NCI-H2196 (cell line): Measurements from ENCODE around the gene NSD2.

Experiments
- DNase-seq: peaks from one replicate; lab custom pipeline; 2025; ENCODE audit not compliant: unreplicated experiment; lab: John Stamatoyannopoulos, UW

Gene NSD2

GRCh38 chr4:1863297-1864033 is 7.7 kb upstream of the NSD2 start:
- no peak for DNase-seq

GRCh38 chr4:1864076-1865008 is 6.9 kb upstream of the NSD2 start:
- DNase-seq, result no peak

DNA sequence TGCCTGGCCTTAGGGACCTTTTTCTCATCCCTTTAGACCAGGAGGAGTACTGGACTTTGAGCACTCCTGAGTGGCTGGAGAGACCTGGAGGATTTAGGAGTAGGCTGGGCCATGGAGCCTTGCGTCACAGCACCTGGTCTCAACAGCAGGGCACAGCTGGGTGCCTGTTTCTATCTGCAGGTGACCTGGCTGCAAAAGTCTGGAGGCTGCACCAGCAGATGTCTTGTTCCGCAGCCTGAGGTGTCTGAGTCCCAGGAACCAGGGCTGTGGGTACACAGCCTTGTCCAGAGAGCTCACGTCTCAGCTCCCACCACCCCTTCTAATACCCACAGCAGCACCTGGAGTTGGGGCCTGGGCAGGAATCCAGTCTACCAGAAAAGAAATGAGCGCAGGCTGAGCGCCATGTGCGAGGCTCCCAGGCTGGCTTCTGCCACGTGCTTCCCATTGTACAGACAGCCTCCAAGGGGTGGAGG is 5.0 kb upstream of the NSD2 start:
- DNase-seq, result peak; percentile 65

GRCh38 chr4:1868293-1868692 is 2.9 kb upstream of the NSD2 start:
- no peak for DNase-seq

DNA sequence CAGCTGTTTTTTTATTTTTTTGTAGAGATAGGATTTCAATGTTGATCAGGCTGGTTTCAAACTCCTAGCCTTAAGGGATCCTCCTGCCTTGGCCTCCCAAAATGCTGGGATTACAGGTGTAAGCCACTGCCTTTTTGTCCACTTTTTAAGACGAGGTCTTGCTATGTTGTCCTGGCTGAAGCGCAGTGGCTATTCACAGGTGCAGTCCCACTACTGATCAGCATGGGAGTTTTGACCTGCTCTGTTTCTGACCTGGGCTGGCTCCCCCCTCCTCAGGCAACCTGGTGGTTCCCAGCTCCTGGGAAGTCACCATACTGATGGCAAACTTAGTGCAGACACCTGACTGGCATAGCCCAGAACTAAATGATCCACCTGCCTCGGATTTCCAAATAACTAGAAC is 2.3 kb upstream of the NSD2 start:
- no peak for DNase-seq

DNA sequence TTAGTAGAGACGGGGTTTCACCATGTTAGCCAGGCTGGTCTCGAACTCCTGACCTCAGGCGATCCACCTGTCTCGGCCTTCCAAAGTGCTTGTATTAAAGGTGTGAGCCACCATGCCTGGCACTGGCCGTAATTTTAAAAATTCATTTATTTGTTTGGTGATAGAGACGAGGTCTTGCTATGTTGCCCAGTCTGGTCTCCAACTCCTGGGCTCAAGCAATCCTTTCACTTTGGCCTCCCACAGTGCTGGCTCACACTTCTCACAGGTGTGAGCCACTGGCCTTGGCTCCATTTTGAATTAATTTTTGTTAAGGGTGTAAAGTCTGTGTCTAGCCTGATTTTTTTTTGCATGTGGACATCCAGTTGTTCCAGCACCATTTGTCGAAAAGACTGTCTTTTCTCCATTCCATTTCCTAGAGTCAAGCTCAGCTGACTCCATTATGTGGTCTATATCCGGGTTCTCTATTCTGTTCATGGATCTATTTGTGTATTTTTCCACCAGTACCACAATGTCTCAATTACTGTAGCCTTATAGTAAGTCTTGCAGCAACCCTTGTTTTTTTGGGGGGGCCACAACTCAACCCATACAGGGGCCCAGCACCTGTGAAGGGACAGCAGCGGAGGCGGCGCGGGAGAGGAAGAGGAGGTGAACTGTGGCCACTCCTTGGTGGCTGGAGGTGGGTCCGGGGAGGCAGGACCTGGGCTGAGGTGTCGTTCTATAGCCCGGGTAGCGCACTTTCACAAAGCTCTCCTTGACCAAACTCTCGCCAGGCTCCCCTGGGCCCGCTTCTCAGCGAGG is 1.5 kb upstream of the NSD2 start:
- peak; percentile 48 for DNase-seq

- DNase-seq, result peak; percentile 82
These were observed 940 bp upstream of the NSD2 start for GRCh38 chr4:1870328-1870577.

DNA sequence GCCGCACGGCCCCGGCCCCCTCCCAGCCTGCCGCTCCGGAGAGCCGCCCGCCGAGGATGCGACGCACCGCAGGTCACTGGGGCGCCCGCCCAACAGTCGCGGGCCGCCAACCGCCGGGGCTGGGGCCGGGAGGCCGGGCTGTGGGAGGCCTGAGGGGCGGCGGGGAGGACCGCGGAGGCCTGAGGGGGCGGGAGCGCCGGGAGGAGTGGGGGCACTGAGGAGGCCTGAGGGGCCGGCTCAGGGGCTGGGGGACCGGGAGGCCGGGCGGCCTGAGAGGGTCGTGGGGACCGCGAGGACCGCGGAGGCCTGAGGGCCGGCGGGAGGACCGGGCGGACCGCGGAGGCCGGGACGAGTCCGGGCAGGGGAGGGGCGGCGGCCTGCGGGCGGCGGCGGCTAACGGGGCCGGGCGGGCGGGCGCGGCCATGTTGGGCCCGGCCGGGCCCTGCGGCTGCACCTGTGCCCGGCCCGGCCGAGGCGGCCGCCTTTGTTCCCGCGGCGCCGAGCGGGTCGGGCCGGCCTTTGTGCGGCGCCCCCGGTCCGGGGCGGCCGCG is 353 bp downstream of the NSD2 start:
- no peak for DNase-seq

- DNase-seq, result no peak
These were observed 1.7 kb downstream of the NSD2 start for GRCh38 chr4:1872870-1873269.

DNA sequence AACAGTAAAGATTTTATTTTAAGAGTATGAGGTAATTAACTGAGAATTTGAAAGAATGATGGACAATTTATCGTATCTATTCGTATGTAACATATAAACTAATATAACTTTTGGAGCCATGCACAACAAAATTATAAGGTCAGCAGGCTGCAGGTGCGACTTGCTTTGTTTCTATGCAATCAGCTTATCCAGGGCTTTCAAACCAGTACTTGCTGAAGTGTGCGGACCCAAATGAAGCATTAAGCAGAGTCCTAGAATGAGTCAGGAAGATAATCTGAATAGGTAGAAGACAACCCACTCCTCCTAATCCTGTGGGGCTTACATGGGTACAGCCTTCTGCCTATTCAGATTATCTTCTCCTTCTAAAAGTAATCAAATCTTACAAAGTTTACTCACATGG is 2.1 kb downstream of the NSD2 start:
- DNase-seq, result no peak

DNA sequence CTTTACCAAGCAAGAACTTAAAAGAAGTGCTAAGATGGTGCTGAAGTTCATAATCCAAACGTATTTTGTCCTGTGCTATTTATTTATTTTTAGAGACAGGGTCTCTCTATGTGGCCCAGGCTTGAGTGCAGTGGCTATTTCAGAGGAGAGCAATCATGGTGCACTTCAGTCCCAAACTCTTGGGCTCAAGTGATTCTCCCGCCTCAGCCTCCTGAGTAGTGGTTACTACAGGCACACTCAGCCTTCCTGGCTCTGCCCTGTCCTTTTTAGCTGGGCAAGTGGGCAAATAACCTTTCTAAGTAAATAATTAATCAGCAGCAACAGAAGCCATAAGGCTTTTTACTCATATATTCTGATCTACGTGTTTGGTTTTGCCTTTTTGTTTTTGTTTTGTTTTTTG is 2.6 kb downstream of the NSD2 start:
- no peak for DNase-seq

DNA sequence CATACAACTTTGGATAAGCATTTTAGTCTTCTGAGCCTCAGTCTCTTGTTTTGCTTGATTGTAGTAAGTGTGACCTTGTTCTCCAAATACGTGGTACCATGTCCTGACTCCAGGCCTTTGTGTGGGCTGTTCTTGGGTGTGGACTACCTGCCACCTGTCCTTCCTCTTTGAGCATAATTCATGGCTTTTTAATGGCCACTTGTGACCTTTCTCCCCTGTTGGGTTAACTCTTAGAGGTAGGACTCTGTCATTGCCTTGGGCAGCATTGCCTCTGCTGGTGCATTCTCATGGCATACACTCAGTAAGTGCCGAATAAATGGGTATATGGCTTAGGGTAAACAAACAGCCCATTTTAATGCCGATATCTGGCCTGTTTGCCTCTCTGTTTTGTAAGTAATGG is 3.0 kb downstream of the NSD2 start:
- DNase-seq, result no peak

GRCh38 chr4:1879485-1879884 is 8.3 kb downstream of the NSD2 start:
- DNase-seq, result no peak

DNA sequence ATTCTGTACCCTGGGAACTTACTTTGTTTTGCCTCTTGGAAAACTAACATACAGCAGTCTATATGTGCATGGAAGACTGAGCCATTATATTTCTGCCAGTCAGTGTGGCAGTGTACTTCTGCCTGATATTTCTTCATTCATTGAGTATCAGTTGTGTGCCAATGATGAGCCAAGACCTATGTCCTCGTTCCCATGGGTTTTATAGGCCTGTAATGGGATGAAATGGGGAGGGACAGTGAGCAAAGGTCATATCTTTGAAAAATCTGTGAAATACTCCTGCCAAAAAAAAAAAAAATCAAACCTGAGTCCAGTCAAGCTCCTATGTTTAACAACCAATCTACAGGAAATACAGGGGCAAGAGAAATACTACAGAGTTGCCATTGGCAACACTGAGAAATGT is 9.1 kb downstream of the NSD2 start:
- DNase-seq, result no peak

GRCh38 chr4:1882850-1883271 is 11.7 kb downstream of the NSD2 start:
- no peak for DNase-seq

DNA sequence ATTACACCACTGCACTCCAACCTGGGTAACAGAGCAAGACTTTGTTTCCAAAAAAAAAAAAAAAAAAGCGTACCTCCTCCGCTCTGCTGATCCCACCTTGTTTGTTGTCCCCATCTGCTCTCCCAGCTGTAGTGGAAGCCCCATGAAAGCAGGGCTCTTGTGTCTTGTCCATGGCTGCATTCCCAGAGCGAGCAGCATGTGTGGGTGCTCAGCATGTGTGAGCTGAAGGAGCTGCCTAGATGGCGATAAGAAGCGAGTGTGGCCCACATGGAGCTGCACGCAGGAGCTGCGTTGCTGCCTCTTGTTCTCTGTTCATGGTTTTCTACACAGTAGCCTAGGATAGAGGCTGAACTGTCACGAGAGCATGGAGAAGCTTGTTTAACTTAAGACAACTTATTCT is 12.4 kb downstream of the NSD2 start:
- DNase-seq, result no peak

GRCh38 chr4:1885414-1885813 is 14.2 kb downstream of the NSD2 start:
- no peak for DNase-seq

DNA sequence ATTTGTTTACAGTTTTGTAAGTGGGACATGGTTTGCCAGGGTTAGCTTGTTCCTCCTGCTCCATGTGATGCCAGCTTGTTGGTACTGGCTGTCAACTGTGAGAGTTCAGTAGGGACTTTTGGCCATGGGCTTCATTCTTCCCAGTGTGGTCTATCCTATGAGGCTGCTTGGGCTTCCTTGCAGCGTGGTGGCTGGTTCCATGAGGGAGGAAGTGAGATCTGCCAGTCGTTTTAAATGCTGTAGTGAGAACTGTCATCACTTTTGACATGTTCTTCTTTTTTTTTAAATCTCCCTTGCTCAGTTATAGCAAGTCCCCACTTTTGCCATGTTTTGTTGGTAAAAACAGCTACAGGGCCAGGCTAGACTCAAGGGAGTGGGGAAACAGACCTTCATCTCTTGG is 15.9 kb downstream of the NSD2 start:
- DNase-seq, result no peak

DNA sequence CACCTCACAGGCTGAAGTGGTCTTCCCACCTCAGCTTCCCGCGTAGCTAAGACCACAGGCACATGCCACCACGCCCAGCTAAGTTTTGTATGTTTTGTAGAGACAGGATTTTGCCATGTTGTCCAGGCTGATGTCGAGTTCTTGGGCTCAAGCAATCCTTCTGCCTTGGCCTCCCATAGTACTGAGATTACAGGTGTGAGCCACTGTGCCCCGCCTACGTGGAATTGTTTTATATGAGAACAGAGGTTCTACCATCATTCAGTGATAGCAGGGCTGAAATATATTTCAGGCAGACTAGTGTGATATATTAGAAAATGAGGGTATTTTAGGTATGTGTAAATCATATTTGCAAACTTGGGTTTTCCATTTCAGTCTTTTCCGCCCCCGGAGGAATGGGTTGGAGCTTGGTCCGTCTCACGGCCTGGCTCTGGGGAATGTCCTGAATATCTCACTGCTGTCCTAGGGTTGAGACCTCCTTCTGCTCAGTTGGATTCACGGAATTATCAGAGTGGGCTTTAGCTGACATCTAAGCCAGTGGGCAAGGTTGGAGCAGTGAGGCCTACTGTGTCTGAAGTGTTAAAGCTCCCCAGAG is 19.9 kb downstream of the NSD2 start:
- DNase-seq, result no peak

GRCh38 chr4:1895971-1896657 is 24.9 kb downstream of the NSD2 start:
- no peak for DNase-seq

DNA sequence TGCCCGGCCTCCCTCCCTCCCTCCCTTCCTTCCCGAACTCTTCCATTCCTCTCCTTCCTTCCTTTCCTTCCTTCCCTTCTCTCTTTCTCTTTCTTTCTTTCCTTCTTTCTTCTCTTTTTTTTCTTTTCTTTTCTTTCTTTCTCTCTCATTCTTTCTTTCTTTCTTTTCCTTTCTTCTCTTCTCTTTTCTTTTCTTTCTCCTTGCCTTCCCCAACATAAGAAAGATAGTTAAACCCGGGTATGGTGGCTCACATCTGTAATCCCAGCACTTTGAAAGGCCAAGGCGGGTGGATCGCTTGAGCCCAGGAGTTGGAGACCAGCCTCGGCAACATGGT is 25.4 kb downstream of the NSD2 start:
- no peak for DNase-seq
